HG03432 (cell line): Measurements from ENCODE around the gene ATP6V1F.
A peak's percentile ranks its signal among the peaks of the same experiment; 100 is the strongest.

Source experiments
- ATAC-seq: cut with Tn5 transposase; IDR thresholded peaks from one replicate; pipeline ENCODE4 v1.9.1; 2021; ENCODE audit warnings: mild to moderate bottlenecking, moderate library complexity; ENCODE audit not compliant: unreplicated experiment

The ATP6V1F gene

GRCh38 chr7:128881458-128882125, 18.9 kb downstream of the ATP6V1F start:
- ATAC-seq: no peak

GRCh38 chr7:128882134-128882533, 19.5 kb downstream of the ATP6V1F start:
- no peak for ATAC-seq

DNA sequence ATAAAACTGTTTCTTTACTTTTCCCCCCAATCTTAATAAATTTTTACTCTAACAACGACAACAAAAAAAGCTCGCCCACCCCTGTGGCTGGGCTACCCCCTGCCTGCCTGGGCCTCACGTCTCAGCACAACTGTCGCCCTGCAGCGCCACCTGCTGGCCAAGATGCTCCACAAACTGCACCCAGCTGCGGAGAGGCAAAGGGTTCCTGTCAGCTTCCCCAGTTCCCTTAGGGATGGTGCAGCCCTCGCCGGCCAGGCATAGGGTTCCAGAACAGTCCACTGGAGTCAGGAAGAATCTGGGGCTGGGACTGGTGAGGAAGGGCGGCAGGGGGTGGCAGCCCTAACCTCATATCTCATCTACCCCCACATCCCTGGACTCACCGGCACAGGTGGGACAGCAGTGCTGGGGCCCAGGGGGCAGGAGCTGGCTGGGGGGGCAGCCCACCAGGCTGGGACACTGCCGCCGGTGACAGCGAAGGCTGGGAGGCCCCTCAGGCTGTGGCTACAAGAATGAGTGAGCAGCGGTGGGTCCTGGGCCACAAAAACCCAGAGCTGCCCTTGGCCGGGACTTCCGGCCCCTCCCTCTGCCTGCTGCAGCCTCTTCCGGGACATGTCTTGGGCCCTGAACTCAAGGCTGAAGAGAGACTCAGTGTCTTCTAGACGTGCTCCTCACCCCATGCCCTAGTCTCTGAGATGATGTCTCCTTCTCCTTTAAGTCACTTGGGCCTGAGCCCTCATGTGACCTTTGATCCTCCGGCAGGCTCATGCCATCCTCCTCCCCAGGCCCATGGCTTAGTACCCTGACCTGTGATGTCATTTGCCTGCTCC, 21.2 kb downstream of the ATP6V1F start:
- peak; percentile 69 for ATAC-seq

DNA sequence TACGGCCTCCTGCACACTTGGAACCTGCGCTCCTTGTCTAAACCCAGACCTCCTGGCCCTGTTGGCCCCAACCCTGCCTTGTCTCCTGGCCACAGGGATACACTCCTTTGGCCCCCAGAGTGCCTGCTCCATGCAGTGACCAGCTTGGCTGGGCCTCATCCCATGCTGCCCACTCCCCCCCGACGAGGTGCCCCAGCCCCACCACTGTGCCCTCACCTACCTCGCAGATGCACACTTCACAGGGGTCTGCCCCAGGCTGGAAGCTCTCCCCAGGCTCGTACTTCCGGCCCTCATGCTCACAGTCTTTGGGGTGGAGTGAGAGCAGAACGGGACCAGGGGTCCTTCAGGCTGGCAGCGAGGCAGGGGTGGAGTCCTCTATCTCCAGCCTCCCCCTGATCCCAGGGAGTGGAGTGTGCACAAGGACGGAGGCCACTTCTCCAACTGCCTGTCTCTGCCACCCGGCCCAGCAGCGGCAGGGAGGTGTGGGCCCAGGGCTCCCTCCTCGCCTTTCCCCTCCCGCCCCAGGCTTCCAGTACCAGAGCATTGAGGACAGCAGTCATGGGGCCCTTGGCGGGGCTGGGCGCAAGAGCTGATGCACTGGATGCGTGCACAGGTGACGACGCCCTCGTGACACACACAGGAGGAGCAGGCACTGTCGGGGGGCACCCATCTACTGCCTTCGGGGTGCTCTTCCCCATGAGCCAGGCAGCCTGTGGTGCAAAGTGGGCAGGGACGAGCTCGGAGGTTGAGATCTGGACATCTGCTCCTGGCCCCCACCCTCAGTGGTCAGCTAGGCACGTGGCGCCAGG, 22.1 kb downstream of the ATP6V1F start:
- ATAC-seq: no peak

DNA sequence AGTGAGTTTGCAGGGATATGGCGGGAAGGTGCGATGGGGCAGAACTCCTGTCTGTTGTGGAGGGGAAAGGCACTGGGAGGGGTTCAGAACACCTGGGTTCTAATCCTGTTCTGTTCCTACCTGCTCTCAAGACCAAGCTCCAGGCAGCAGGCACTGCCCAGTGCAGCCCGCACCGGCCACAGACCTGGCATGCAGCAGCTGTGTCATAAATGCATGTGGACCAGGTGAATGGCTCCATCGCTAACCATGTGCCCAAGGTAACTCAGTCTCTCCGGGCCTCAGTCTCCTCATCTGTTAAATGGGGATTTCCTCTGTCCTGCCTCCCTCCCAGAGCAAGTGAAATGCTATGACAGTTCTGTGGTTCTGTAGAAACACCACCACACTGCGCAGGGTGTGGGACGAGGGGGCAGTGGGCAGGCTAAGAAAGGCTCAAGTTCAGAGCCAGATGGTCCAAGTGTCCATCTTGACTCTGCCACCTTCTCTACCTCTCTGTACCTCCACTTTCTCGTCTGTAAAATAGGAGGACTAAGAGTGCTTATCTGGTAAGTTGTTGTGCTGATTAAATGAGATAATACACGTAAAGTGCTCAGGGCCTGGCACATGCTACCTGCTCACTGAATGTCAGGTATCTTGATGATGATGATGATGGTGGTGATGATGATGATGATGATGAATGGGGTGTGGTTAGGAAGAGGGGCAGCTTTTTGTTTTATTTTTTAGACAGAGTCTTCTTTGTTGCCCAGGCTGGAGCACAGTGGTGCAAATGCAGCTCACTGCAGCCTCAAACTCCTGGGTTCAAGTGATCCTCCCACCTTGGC, 22.9 kb downstream of the ATP6V1F start:
- no peak for ATAC-seq

DNA sequence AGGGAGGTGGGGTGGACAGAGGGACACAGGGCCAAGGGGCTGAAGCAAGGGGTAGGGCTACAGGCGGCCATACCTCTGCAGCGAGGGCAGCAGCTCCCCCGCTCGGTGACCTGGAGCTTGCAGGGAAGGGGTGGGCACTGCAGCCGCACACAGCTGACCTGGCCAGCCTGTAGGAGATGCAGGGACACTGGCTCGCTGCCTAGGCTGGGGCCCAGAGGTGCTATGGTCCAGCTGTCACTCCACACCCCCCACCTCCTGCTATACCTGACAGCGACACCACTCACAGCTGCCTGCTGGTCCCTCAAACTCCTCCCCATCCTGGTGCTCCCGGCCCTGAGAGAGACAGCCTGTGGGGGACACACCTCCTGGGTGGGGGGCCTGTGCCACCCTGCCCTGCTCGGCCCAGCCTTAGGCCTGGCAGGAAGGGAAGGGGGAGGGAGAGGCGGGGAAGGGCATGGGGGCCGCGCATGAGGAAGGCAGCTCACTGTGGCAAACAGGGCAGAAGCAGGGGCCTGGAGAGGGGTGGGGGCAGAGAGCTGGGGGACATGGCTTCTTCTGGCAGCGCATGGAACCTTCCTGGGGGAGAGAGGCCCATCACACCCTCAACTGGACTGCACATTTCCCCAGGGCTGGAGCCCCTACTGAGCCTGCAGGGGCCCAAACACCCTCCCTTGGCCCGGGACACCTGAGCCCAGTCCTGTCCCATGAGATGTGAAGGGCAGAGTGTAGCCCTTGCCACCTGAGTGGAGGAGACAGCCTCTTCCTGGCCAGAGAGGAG, 23.9 kb downstream of the ATP6V1F start:
- ATAC-seq: no peak

GRCh38 chr7:128887169-128888038, 24.7 kb downstream of the ATP6V1F start:
- no peak for ATAC-seq

GRCh38 chr7:128888039-128888755, 25.5 kb downstream of the ATP6V1F start:
- no peak for ATAC-seq

- ATAC-seq: no peak
These were observed 26.1 kb downstream of the ATP6V1F start for GRCh38 chr7:128888756-128889095.

GRCh38 chr7:128889121-128889520, 26.5 kb downstream of the ATP6V1F start:
- no peak for ATAC-seq

- no peak for ATAC-seq
These were observed 27.9 kb downstream of the ATP6V1F start for GRCh38 chr7:128890306-128891109.

DNA sequence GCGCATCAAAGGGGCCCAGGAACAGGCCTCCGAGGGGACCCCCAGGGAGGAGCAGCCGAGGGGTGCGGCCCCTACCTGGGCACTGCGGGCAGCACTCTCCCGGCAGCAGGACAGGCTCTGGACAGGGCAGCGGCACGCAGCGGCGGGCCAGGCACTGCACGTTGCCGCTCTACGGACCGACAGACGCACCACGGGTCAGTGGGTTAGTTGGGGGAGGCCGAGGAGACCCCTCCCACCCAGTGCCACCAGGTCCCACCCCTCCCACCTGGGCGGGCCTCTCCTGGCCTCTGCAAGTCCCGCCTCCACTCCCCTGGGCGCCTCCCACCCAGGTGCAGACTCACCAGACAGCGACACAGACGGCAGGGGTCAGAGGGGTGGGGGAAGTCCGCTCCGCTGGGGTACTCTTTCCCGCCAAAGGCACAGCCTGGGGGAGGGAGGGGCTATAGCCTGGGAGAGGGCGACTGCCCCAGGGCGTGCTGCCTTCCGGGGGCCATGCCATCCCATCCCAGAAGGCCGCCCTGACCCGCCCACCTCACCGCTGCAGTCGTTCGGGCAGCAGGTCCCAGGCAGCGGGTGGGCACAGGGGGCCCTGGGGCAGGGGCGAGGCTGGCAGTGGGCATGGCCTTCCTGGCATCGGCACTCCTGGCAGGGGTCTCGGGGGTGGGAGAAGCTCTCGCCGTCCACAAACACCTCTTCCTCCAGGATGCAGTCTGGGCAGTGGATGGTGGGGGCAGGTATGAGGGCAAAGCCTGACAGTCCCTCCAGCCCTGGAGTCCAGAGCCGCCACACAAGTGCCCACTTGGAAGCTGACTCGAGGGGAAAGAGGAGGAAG, 28.7 kb downstream of the ATP6V1F start:
- ATAC-seq: no peak

DNA sequence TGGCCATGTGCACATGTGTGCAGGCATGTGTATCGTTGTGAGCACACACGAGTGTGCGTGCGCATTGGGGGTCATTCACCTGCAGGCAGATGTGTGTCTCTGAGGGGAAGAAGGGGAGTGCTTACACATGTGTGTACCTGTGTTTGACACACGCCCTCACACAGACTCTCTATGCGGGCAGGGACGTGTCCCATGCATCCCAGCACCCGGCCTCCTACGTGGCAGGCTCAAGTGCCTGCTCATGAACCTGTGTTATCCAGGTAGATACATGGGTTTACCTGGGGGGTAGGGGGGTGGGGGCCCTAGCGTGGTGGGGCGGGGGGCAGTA, 29.2 kb downstream of the ATP6V1F start:
- no peak for ATAC-seq

- no peak for ATAC-seq
These were observed 30.0 kb downstream of the ATP6V1F start for GRCh38 chr7:128892521-128893250.

GRCh38 chr7:128893251-128894100, 30.8 kb downstream of the ATP6V1F start:
- ATAC-seq: no peak
